Measurements from ENCODE around the gene KRTAP9-6. TPM values are rescaled to one million over a fixed set of nuclear protein-coding genes. Genes with fewer than 3 reads are reported as not detected.
"Not testable (repeated sequence)": the region's sequence is repeated elsewhere in the genome, so short reads cannot be mapped to it uniquely, and the experiment has no call there.

The KRTAP9-6 gene
- total RNA-seq, 3 donors from 2014 or later, result not detected

DNA sequence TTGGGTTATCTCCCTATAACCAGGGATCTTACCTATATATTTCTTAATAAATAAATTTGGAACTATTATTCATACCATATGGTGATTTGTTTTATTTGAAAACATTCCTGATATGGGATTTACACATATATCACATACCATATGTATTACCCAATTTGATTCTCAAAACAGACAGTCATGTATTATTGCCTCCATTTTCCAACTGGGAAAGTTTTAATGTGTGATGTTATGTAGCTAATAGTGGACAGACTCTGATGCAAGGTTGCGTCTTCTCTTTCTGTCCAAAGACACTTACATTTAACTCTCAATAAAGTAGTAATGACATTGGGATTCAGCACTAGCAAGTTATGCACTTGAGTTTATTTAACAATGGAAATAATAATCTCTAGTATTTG, 8.9 kb upstream of the KRTAP9-6 start:
- TF ChIP-seq POLR2A (IDR thresholded peaks at IDR 0.05) (no peak), POLR2AphosphoS5 (IDR thresholded peaks at IDR 0.05) (no peak)
- TF ChIP-seq, protein P1, sequence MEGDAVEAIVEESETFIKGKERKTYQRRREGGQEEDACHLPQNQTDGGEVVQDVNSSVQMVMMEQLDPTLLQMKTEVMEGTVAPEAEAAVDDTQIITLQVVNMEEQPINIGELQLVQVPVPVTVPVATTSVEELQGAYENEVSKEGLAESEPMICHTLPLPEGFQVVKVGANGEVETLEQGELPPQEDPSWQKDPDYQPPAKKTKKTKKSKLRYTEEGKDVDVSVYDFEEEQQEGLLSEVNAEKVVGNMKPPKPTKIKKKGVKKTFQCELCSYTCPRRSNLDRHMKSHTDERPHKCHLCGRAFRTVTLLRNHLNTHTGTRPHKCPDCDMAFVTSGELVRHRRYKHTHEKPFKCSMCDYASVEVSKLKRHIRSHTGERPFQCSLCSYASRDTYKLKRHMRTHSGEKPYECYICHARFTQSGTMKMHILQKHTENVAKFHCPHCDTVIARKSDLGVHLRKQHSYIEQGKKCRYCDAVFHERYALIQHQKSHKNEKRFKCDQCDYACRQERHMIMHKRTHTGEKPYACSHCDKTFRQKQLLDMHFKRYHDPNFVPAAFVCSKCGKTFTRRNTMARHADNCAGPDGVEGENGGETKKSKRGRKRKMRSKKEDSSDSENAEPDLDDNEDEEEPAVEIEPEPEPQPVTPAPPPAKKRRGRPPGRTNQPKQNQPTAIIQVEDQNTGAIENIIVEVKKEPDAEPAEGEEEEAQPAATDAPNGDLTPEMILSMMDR (IDR thresholded peaks at IDR 0.05), result no peak
- no peaks in the 10 kb centered on the region for H3K27me3 ChIP-seq
- no peaks in the 10 kb centered on the region for H3K9me3 ChIP-seq
- H3K27ac ChIP-seq, result no peak overlapping the region
- DNase-seq (ENCODE audit: low spot score in 2 of 2), result no peak
- no peaks in the 10 kb centered on the region for H3K4me1 ChIP-seq
- intact Hi-C loops (cut with DNase I; ENCODE audit: low total_unique reads), result no loop called here
- no peaks in the 10 kb centered on the region for H3K36me3 ChIP-seq
- H3K4me3 ChIP-seq, result no peak overlapping the region

- H3K4me3 ChIP-seq, result no peak overlapping the region
- intact Hi-C loops (cut with DNase I; ENCODE audit: low total_unique reads), result no loop called here
- TF ChIP-seq POLR2AphosphoS5 (IDR thresholded peaks at IDR 0.05) (no peak), POLR2A (IDR thresholded peaks at IDR 0.05) (no peak)
- TF ChIP-seq, protein P1 (IDR thresholded peaks at IDR 0.05), result no peak
- no peak overlapping the region for H3K27ac ChIP-seq
- H3K36me3 ChIP-seq, result no peaks in the 10 kb centered on the region
- no peak for DNase-seq (ENCODE audit: low spot score in 2 of 2)
- H3K27me3 ChIP-seq, result no peaks in the 10 kb centered on the region
- H3K4me1 ChIP-seq, result no peaks in the 10 kb centered on the region
- H3K9me3 ChIP-seq, result no peaks in the 10 kb centered on the region
Observed at GRCh38 chr17:41258406-41258805, 6.8 kb upstream of the KRTAP9-6 start.

GRCh38 chr17:41263212-41263611, 2.0 kb upstream of the KRTAP9-6 start:
- Histone ChIP-seq H3K36me3 (no peaks in the 10 kb centered on the region), H3K4me1 (no peaks in the 10 kb centered on the region), H3K9me3 (no peaks in the 10 kb centered on the region), H3K27ac (no peak overlapping the region), H3K27me3 (no peaks in the 10 kb centered on the region), H3K4me3 (no peak overlapping the region)
- TF ChIP-seq POLR2AphosphoS5 (IDR thresholded peaks at IDR 0.05) (no peak), POLR2A (IDR thresholded peaks at IDR 0.05) (no peak)
- TF ChIP-seq, protein P1 (IDR thresholded peaks at IDR 0.05), result no peak
- DNase-seq (ENCODE audit: low spot score in 2 of 2), result no peak
- intact Hi-C loops (cut with DNase I; ENCODE audit: low total_unique reads), result no loop called here

DNA sequence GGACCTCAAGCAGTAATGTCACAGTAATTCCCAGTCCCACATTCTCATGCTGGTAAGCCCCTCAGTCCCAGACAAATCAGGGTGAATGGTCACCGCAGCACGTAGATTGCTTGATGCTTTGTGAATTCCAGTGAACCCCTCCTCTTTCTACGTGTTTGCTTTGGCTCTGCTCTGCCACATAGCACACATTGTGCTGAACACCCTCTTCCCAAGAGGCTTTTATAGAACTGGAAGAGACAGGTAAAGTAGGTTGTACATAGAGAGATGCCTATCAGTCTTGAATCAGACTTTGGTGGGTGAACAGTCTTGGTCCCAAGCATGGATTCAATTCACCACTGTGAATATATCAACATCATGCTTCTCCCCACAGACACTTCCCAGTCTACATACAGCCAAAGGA, 579 bp upstream of the KRTAP9-6 start:
- TF ChIP-seq POLR2AphosphoS5 (IDR thresholded peaks at IDR 0.05) (no peak), POLR2A (IDR thresholded peaks at IDR 0.05) (no peak)
- TF ChIP-seq, protein P1 (IDR thresholded peaks at IDR 0.05), result no peak

GRCh38 chr17:41267711-41268110, 2.5 kb downstream of the KRTAP9-6 start:
- Histone ChIP-seq H3K27ac (no peak overlapping the region), H3K9me3 (no peaks in the 10 kb centered on the region), H3K4me1 (no peaks in the 10 kb centered on the region), H3K27me3 (no peaks in the 10 kb centered on the region), H3K4me3 (no peak overlapping the region), H3K36me3 (no peaks in the 10 kb centered on the region)
- no peak for DNase-seq (ENCODE audit: low spot score in 2 of 2)
- TF ChIP-seq POLR2A (IDR thresholded peaks at IDR 0.05) (no peak), POLR2AphosphoS5 (IDR thresholded peaks at IDR 0.05) (no peak)
- TF ChIP-seq, protein P1 (IDR thresholded peaks at IDR 0.05), result no peak
- intact Hi-C loops (cut with DNase I; ENCODE audit: low total_unique reads), result no loop called here

More for the DNA sequence above, 579 bp upstream of the KRTAP9-6 start:
- H3K27me3 ChIP-seq, result no peaks in the 10 kb centered on the region
- DNase-seq (ENCODE audit: low spot score in 2 of 2), result no peak
- no peak overlapping the region for H3K27ac ChIP-seq
- intact Hi-C loops (cut with DNase I; ENCODE audit: low total_unique reads), result no loop called here
- H3K9me3 ChIP-seq, result no peaks in the 10 kb centered on the region
- no peaks in the 10 kb centered on the region for H3K4me1 ChIP-seq
- H3K4me3 ChIP-seq, result no peak overlapping the region
- no peaks in the 10 kb centered on the region for H3K36me3 ChIP-seq

GRCh38 chr17:41271323-41271722, 6.1 kb downstream of the KRTAP9-6 start:
- H3K27ac ChIP-seq; H3K9me3 ChIP-seq; intact Hi-C loops (cut with DNase I; ENCODE audit: low total_unique reads); H3K4me1 ChIP-seq; H3K36me3 ChIP-seq; H3K4me3 ChIP-seq; H3K27me3 ChIP-seq; DNase-seq (ENCODE audit: low spot score in 2 of 2): not testable (repeated sequence)

Measured in breast epithelium (tissue), 4 donors.